ENCODE measurements around the gene EML5. TPM values are rescaled to one million over a fixed set of nuclear protein-coding genes. Genes with fewer than 3 reads are reported as not detected.

EML5 gene
- total RNA-seq, 1 donor from 2014 or later: 0.25 TPM

DNA sequence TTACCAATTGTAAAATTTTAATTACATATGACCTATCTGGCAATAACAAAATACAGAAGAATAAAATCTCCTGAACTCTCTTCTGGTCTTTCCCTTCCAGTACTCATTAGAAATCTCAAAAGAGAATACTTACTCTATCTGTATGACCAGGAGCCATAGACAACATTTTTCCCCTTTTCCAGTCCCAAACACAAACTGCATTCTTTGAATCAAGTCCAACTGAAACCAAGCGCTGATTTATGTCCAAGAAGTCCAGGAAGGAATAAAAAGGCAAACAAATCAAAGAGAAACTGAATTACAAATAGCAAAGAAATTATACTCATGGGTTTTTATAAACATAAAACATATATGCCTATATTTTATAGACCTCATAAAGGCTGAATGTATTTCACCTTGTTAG lies 46.7 kb downstream of the EML5 start:
- intact Hi-C loops (cut with micrococcal nuclease): no loop called here
- DNase-seq: no peak

GRCh38 chr14:88737245-88737644 lies 55.5 kb downstream of the EML5 start:
- no peak for ATAC-seq
- no peak for DNase-seq
- intact Hi-C loops (cut with micrococcal nuclease): no loop called here

More for the DNA sequence above, 46.7 kb downstream of the EML5 start:
- ATAC-seq: no peak

DNA sequence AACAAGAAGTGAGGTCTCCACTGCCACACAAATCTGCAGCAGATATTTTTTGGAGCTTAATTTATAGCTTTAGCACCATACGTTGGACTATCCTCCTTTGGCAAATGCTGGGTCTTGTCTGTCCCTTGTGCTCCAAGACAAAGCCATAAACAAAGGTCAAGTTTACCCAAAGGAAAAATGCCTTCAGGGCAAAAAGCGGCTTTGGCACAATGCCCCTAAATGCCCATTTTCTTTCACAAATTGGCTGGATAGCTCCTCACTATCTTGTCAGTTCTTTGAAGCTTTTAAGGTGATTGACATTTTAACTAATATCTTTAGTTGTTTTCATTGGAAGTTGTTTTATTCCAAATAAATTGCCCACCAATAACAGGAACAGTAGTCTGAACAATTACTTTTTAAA lies 59.6 kb downstream of the EML5 start:
- intact Hi-C loops (cut with micrococcal nuclease): no loop called here
- no peak for ATAC-seq
- no peak for DNase-seq

DNA sequence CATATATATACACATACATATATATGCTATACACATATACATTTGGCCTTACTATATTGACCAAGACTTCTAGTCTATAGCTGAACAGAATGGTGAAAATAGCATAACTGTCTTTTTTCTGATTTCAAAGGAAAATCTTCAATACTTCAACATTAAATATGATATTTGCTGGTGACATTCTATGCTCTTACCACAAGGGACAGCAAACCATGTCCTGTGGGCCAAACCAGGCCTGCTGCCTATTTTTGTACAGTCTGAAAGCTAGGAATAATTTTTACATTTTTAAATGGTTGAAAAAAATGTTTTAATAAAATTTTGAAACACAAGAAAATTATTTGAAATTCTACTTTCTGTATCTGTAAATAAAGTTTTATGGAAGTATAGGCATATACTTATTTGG lies 63.6 kb downstream of the EML5 start:
- DNase-seq: no peak
- no peak for ATAC-seq
- intact Hi-C loops (cut with micrococcal nuclease): no loop called here

DNA sequence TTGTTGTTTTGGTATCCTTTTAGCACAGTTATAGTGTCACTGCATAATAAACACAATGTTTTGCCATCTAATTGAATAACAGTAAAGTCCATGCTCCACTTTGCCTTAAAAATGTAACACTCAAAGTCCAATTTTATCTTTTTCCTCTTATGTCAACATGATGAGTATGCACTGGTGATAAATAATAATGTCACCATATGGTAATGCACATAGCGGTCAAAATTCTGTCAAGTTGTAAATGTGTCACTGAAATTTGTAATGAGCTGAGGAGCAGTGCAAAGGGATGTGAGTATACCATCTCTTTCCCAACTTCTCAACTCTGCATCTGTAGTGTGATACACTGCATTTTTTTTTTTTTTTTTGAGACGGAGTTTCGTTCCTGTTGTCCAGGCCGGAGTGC lies 65.7 kb downstream of the EML5 start:
- DNase-seq (no peak), ATAC-seq (no peak)
- intact Hi-C loops (cut with micrococcal nuclease): no loop called here

- ATAC-seq (no peak), DNase-seq (no peak)
- intact Hi-C loops (cut with micrococcal nuclease): no loop called here
Observed at GRCh38 chr14:88710709-88711108, 82.0 kb downstream of the EML5 start.

- DNase-seq (no peak), ATAC-seq (no peak)
- intact Hi-C loops (cut with micrococcal nuclease): no loop called here
Observed at GRCh38 chr14:88707088-88707487, 85.7 kb downstream of the EML5 start.

DNA sequence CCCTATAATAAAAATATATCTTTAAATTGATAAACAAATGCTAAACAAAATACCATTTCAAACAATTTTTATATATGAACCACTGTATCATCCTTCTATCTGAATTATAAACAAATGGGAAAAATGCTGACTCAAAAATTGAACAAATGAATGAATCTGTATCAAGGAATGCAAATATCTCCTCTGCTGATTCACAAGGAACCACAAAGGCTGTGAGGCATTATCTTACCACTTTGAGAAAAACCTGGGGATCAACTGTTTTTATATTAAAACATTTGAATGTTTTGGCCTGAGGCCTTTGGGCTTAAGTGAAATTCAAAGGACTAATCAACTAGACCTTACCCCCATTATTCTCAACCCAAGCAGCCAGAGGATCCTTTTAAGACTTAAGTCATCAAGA lies 86.3 kb downstream of the EML5 start:
- no peak for DNase-seq
- ATAC-seq: no peak
- intact Hi-C loops (cut with micrococcal nuclease): no loop called here

DNA sequence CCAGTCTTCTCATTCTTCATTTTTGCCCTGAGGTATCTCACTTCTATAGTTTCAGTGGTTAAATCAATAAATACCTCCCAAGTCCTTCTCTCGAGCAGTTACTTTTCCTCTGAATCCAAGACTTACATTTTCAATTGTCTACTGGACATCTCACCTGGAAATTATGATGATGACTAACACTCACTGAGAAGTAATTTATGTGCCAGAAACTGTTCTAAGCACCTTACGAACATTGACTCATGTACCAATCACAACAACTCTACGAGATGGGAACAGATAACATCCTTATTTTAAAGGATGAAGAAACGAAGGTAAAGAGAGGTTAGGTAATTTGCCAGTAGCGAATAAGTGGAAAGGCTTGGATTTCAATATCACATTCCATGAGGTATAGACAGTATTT lies 94.1 kb downstream of the EML5 start:
- intact Hi-C loops (cut with micrococcal nuclease): no loop called here
- DNase-seq (no peak), ATAC-seq (no peak)

DNA sequence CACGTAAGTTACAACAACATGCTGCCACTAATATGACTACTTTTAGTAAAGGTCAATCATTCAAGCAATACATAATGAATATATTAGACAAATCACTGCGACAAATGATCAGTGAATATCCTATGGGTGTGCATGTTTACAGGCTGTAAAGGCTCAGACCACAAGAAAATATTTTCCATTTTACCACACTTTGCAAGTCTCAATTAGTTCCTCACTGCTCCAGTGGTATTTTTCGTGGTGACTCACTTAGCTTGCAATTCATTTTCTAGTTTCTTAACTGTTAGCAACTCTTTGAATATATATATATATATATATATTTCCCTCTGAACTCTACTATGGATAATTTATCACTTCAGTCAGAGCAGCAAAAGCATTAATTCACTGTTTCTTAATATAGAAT lies 96.9 kb downstream of the EML5 start:
- intact Hi-C loops (cut with micrococcal nuclease): no loop called here
- ATAC-seq: no peak
- no peak for DNase-seq

DNA sequence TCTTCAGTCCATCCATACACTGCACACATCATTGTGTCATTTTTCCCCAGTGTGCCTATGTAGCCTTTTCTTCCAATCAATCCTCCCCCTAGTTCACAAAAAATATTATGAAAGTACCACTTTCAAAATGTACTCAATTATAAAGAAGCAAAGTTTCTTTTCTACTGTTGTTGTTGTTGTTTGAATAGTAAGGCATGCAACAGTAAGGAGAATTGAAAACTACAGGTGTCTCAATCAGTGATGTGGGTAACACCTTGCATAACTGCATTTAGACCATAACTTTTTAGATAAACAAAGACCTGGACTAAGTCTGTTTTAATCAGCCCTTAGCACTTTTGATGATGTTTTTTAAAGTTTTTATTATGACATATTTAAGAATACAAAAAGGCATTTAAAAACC lies 104.4 kb downstream of the EML5 start:
- ATAC-seq: no peak
- no peak for DNase-seq
- intact Hi-C loops (cut with micrococcal nuclease): no loop called here

GRCh38 chr14:88683119-88683518 lies 109.6 kb downstream of the EML5 start:
- DNase-seq: no peak
- no peak for ATAC-seq
- intact Hi-C loops (cut with micrococcal nuclease): no loop called here

GRCh38 chr14:88682495-88683114 lies 110.1 kb downstream of the EML5 start:
- DNase-seq (no peak), ATAC-seq (no peak)
- intact Hi-C loops (cut with micrococcal nuclease): no loop called here

- no peak for DNase-seq
- intact Hi-C loops (cut with micrococcal nuclease): no loop called here
- no peak for ATAC-seq
Observed at GRCh38 chr14:88681755-88682494, 110.8 kb downstream of the EML5 start.

DNA sequence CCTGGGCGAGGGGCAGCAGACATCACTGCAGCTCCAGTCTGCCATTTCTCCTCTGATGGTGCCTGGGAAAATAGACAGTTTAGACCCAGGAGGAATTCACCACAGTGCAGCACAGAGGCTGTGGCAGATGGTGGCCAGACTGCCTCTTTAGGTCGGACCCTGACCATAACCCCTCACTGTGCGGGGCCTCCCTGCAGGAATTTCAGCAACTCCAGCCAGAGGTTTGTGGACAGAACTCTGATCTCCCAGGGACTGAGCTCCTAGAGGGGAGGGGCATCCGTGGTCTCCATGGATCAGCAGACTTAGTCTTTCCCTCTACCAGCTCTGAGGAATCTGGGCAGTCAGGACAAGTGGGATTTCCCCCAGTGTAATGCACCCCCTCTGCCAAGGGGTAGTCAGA lies 123.4 kb downstream of the EML5 start:
- intact Hi-C loops (cut with micrococcal nuclease): no loop called here
- ATAC-seq (no peak), DNase-seq (no peak)

DNA sequence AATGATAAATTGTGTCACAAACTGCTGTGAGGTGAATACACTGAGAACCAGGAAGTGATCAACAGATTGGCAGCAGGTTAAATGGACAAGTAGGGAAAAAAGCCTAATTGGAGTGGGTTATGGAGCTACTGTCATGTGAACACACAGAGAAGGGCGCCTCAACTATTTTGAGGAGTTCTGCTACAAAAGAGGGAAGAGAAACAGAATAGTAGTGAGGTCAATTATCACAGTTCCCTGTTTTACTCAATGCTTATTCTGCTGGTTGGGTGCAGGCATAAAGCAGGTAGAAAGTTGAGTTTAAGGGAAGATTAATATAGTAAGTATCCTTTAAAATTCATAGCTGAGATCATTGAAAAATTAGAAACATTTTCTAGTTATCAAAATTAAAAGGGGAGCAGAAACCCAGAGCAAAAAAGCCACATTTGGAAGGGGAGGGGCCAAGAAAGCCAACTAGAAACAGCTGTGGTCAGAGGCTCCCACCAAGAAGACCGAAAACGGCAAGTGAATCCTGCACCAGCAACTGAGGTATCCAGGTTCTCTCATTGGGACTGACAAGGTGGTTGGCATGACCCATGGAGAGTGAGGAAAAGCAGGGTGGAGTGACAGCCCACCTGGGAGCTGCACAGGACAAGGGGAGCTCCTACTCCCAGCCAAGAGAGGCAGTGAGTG lies 124.2 kb downstream of the EML5 start:
- intact Hi-C loops (cut with micrococcal nuclease): no loop called here
- ATAC-seq (no peak), DNase-seq (no peak)

- intact Hi-C loops (cut with micrococcal nuclease): no loop called here
- DNase-seq (no peak), ATAC-seq (peak; percentile 86)
Observed at GRCh38 chr14:88667555-88668273, 125.0 kb downstream of the EML5 start.

DNA sequence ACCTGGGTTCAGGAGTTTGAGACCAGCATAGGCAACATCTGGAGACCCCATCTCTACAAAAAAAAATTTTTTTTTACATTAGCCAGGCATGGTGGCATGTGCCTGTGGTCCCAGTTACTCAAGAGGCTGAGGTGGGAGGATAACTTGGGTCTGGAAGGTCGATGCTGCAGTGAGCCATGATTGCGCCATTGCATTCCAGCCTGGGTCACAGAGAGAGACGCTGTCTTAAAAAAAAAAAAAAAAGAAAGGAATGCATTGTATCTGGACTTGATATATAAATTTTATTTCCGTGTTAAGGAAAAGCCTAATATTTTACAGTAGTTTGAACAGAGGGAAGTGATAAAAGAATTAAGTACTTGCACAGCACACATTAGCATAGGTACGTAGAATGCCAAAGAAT lies 132.7 kb downstream of the EML5 start:
- intact Hi-C loops (cut with micrococcal nuclease): no loop called here
- no peak for ATAC-seq
- DNase-seq: no peak

GRCh38 chr14:88639221-88639620 lies 153.5 kb downstream of the EML5 start:
- intact Hi-C loops (cut with micrococcal nuclease): no loop called here
- ATAC-seq: no peak

DNA sequence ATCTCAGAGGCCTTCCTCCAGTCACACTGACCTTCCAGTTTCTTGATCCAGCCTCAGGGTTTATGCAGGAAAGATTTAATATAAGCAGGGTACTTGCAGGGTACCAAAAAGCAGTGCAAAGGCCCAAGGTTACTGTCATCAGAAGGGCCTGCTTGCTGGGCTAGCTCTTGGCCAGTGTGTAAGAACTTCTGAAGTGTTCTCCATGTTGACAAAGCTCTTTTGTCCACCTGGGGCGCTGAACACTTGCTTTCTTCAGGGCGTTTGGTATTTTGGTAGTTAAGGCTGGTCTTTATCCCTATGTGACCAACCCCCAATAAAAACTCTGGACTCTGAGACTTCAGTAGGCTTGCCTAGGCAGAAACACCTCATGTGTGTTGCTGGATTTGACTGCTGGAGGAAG lies 160.2 kb downstream of the EML5 start:
- DNase-seq (no peak), ATAC-seq (no peak)
- intact Hi-C loops (cut with micrococcal nuclease): no loop called here

More at GRCh38 chr14:88639221-88639620, 153.5 kb downstream of the EML5 start:
- DNase-seq: no peak
